Measurements from ENCODE around the gene RGL2. TPM values are rescaled to one million over a fixed set of nuclear protein-coding genes. Genes with fewer than 3 reads are reported as not detected.

The RGL2 gene
- total and polyA plus RNA-seq, 2 of the 13 experiments (the other 11 are each of a cell fraction or from before 2014, with no cell fraction given), result 22.9 to 47.4 TPM

DNA sequence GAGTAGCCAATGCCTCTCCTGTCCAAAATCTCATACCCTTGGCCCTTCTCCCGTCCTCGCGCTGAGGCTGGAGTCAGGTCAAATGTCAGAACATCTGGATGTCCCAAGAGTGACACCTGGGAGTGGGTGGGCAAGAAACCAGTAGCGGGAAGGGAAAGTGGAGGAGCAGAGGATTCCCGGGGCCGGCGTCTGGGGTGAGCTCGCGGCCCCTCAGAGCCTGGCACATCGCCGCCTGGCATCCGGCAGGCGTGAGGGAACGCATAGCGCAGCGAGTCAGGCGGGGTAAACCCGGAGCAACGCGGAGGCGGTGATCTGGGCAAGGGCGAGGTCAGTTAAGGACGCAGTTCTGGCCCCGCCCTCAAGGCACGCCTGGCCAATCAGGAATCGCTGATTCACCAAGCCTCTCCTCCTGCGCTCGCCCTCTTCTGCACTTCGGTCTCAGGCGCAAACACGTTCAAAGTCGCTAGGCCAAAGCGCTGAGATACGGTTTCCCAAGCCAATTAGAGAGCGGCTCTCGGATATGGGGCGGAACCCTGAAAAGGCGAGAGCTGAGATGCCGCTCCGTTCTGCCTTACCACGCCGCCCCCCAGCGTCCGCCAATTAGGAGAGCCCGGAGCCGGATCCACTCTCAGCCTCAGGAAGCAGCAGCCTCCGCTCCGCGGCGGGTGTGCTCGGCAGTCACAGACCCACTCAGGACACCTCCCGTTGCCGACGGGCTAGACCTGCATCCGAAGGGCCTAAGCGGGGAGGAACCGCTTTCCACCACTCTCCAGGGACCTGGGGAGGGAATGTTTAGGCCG is 49.6 kb downstream of the RGL2 start (continued):
- TF ChIP-seq TARDBP (CRISPR knock-in tag; IDR thresholded peaks at IDR 0.05) (peak; percentile 87), SCMH1 (CRISPR knock-in tag; IDR thresholded peaks at IDR 0.05; ENCODE audit: borderline replicate concordance) (no peak), E2F5 (CRISPR knock-in tag; conservative IDR thresholded peaks at IDR 0.05) (no peak; the same call in 1 of the 2 replicates), NCOA2 (CRISPR knock-in tag; IDR thresholded peaks at IDR 0.05) (peak; percentile 45), HNF4G (IDR thresholded peaks at IDR 0.05; ENCODE audit: borderline replicate concordance, low read depth, low read length) (peak; percentile 69; the same call in 1 of the 2 replicates), HNF4G (CRISPR knock-in tag; IDR thresholded peaks at IDR 0.05; ENCODE audit: borderline replicate concordance, low read depth) (peak; percentile 32), SP5 (CRISPR knock-in tag; IDR thresholded peaks at IDR 0.05; ENCODE audit: borderline replicate concordance, low read depth) (peak; percentile 71), KLF16 (CRISPR knock-in tag; IDR thresholded peaks at IDR 0.05) (peak in 1 of 2 experiments; percentile 32; a peak in 1 of 4 replicates), ZNF350 (CRISPR knock-in tag; IDR thresholded peaks at IDR 0.05; ENCODE audit: borderline replicate concordance, low read depth) (peak; percentile 81), ZBTB20 (CRISPR knock-in tag; IDR thresholded peaks at IDR 0.05; ENCODE audit: borderline replicate concordance, low read depth) (0 out of 2 replicates have a peak, but pooled peaks have one; percentile 13), ZNF20 (CRISPR knock-in tag; IDR thresholded peaks at IDR 0.05) (no peak), ZSCAN22 (CRISPR knock-in tag; IDR thresholded peaks at IDR 0.05) (peak; percentile 2; the same call in 1 of the 2 replicates)
- TF ChIP-seq, protein P1, sequence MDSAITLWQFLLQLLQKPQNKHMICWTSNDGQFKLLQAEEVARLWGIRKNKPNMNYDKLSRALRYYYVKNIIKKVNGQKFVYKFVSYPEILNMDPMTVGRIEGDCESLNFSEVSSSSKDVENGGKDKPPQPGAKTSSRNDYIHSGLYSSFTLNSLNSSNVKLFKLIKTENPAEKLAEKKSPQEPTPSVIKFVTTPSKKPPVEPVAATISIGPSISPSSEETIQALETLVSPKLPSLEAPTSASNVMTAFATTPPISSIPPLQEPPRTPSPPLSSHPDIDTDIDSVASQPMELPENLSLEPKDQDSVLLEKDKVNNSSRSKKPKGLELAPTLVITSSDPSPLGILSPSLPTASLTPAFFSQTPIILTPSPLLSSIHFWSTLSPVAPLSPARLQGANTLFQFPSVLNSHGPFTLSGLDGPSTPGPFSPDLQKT (CRISPR knock-in tag; IDR thresholded peaks at IDR 0.05; ENCODE audit: borderline replicate concordance), result no peak
- TF ChIP-seq, protein P2, sequence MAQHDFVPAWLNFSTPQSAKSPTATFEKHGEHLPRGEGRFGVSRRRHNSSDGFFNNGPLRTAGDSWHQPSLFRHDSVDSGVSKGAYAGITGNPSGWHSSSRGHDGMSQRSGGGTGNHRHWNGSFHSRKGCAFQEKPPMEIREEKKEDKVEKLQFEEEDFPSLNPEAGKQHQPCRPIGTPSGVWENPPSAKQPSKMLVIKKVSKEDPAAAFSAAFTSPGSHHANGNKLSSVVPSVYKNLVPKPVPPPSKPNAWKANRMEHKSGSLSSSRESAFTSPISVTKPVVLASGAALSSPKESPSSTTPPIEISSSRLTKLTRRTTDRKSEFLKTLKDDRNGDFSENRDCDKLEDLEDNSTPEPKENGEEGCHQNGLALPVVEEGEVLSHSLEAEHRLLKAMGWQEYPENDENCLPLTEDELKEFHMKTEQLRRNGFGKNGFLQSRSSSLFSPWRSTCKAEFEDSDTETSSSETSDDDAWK (CRISPR knock-in tag; IDR thresholded peaks at IDR 0.05), result no peak
- TF ChIP-seq, protein P3, sequence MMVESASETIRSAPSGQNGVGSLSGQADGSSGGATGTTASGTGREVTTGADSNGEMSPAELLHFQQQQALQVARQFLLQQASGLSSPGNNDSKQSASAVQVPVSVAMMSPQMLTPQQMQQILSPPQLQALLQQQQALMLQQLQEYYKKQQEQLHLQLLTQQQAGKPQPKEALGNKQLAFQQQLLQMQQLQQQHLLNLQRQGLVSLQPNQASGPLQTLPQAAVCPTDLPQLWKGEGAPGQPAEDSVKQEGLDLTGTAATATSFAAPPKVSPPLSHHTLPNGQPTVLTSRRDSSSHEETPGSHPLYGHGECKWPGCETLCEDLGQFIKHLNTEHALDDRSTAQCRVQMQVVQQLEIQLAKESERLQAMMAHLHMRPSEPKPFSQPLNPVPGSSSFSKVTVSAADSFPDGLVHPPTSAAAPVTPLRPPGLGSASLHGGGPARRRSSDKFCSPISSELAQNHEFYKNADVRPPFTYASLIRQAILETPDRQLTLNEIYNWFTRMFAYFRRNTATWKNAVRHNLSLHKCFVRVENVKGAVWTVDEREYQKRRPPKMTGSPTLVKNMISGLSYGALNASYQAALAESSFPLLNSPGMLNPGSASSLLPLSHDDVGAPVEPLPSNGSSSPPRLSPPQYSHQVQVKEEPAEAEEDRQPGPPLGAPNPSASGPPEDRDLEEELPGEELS (CRISPR knock-in tag; IDR thresholded peaks at IDR 0.05), result no peak
- TF ChIP-seq, protein P4, sequence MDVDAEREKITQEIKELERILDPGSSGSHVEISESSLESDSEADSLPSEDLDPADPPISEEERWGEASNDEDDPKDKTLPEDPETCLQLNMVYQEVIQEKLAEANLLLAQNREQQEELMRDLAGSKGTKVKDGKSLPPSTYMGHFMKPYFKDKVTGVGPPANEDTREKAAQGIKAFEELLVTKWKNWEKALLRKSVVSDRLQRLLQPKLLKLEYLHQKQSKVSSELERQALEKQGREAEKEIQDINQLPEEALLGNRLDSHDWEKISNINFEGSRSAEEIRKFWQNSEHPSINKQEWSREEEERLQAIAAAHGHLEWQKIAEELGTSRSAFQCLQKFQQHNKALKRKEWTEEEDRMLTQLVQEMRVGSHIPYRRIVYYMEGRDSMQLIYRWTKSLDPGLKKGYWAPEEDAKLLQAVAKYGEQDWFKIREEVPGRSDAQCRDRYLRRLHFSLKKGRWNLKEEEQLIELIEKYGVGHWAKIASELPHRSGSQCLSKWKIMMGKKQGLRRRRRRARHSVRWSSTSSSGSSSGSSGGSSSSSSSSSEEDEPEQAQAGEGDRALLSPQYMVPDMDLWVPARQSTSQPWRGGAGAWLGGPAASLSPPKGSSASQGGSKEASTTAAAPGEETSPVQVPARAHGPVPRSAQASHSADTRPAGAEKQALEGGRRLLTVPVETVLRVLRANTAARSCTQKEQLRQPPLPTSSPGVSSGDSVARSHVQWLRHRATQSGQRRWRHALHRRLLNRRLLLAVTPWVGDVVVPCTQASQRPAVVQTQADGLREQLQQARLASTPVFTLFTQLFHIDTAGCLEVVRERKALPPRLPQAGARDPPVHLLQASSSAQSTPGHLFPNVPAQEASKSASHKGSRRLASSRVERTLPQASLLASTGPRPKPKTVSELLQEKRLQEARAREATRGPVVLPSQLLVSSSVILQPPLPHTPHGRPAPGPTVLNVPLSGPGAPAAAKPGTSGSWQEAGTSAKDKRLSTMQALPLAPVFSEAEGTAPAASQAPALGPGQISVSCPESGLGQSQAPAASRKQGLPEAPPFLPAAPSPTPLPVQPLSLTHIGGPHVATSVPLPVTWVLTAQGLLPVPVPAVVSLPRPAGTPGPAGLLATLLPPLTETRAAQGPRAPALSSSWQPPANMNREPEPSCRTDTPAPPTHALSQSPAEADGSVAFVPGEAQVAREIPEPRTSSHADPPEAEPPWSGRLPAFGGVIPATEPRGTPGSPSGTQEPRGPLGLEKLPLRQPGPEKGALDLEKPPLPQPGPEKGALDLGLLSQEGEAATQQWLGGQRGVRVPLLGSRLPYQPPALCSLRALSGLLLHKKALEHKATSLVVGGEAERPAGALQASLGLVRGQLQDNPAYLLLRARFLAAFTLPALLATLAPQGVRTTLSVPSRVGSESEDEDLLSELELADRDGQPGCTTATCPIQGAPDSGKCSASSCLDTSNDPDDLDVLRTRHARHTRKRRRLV (CRISPR knock-in tag; IDR thresholded peaks at IDR 0.05), result 0 out of 2 replicates have a peak, but pooled peaks have one; percentile 66

Data from HepG2 (cell line).